Measurements from ENCODE around the gene HOXA11.

GRCh38 chr7:27137640-27138315 lies 47.3 kb downstream of the HOXA11 start:
- no peak for TF ChIP-seq POLR2A (IDR thresholded peaks at IDR 0.05)
- no peak for TF ChIP-seq CTCF (IDR thresholded peaks at IDR 0.05)

Data from heart left ventricle (tissue), 13 donors.